Measurements from ENCODE around the gene ALDH1B1. TPM values are rescaled to one million over a fixed set of nuclear protein-coding genes. Genes with fewer than 3 reads are reported as not detected.
A peak's percentile ranks its signal among the peaks of the same experiment; 100 is the strongest.

ALDH1B1 gene
- total and polyA plus RNA-seq, 12 donors, result 4.4 to 46.8 (median 19.3) TPM

GRCh38 chr9:38431116-38431515 is 38.6 kb downstream of the ALDH1B1 start:
- TF ChIP-seq, protein P1, sequence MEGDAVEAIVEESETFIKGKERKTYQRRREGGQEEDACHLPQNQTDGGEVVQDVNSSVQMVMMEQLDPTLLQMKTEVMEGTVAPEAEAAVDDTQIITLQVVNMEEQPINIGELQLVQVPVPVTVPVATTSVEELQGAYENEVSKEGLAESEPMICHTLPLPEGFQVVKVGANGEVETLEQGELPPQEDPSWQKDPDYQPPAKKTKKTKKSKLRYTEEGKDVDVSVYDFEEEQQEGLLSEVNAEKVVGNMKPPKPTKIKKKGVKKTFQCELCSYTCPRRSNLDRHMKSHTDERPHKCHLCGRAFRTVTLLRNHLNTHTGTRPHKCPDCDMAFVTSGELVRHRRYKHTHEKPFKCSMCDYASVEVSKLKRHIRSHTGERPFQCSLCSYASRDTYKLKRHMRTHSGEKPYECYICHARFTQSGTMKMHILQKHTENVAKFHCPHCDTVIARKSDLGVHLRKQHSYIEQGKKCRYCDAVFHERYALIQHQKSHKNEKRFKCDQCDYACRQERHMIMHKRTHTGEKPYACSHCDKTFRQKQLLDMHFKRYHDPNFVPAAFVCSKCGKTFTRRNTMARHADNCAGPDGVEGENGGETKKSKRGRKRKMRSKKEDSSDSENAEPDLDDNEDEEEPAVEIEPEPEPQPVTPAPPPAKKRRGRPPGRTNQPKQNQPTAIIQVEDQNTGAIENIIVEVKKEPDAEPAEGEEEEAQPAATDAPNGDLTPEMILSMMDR (IDR thresholded peaks at IDR 0.05), result no peak
- TF ChIP-seq POLR2A (IDR thresholded peaks at IDR 0.05), result no peak
- no peaks in the 10 kb centered on the region for H3K36me3 ChIP-seq (replicated peaks in 1 of 2)
- 63 to 88% (median 69%) methylated on average over 4 of the region's 4 CpGs for WGBS, 4 donors

GRCh38 chr9:38432922-38433510 is 40.5 kb downstream of the ALDH1B1 start:
- DNase-seq, result peak in 1 of 7 donors; percentile 18
- WGBS, 4 donors, result 0 to 32% (median 12%) methylated on average over 2 to 3 of the region's 3 CpGs
- Histone ChIP-seq H3K27me3 (no peaks in the 10 kb centered on the region), H3K36me3 (replicated peaks in 1 of 2) (no peaks in the 10 kb centered on the region), H3K27ac (no peak overlapping the region), H3K4me1 (replicated peaks in 1 of 2) (no peaks in the 10 kb centered on the region), H3K4me3 (no peak overlapping the region), H3K9me3 (replicated peaks in 1 of 3) (no peaks in the 10 kb centered on the region)
- TF ChIP-seq, protein P1 (IDR thresholded peaks at IDR 0.05), result peak; percentile 47 to 63 (median 56)
- no peak for TF ChIP-seq POLR2A (IDR thresholded peaks at IDR 0.05)
- intact Hi-C loops (cut with DNase I), result loop anchor here in 1 of 2 donors (10.0 kb wide), 1 partner anchor 58 kb away; no protein-coding TSS in a partner anchor

More at GRCh38 chr9:38431116-38431515, 38.6 kb downstream of the ALDH1B1 start:
- no peaks in the 10 kb centered on the region for H3K4me1 ChIP-seq (replicated peaks in 1 of 2)
- no peak overlapping the region for H3K4me3 ChIP-seq
- no peaks in the 10 kb centered on the region for H3K27me3 ChIP-seq
- intact Hi-C loops (cut with DNase I), result loop anchor here in 1 of 2 donors (10.0 kb wide), 1 partner anchor 56 kb away; no protein-coding TSS in a partner anchor
- no peak overlapping the region for H3K27ac ChIP-seq
- no peaks in the 10 kb centered on the region for H3K9me3 ChIP-seq (replicated peaks in 1 of 3)
- DNase-seq, result no peak

- no peak overlapping the region for H3K4me3 ChIP-seq
- 62 to 74% (median 72%) methylated on average over 3 of the region's 3 CpGs for WGBS, 4 donors
- no peaks in the 10 kb centered on the region for H3K4me1 ChIP-seq (replicated peaks in 1 of 2)
- intact Hi-C loops (cut with DNase I), result loop anchor here in 1 of 2 donors (10.0 kb wide), 1 partner anchor 60 kb away; no protein-coding TSS in a partner anchor
- H3K36me3 ChIP-seq (replicated peaks in 1 of 2), result no peaks in the 10 kb centered on the region
- H3K27ac ChIP-seq, result no peak overlapping the region
- TF ChIP-seq, protein P1 (IDR thresholded peaks at IDR 0.05), result no peak
- TF ChIP-seq POLR2A (IDR thresholded peaks at IDR 0.05), result no peak
- DNase-seq, result no peak
- H3K9me3 ChIP-seq (replicated peaks in 1 of 3), result no peaks in the 10 kb centered on the region
- no peaks in the 10 kb centered on the region for H3K27me3 ChIP-seq
Observed at GRCh38 chr9:38434365-38434764, 41.9 kb downstream of the ALDH1B1 start.

DNA sequence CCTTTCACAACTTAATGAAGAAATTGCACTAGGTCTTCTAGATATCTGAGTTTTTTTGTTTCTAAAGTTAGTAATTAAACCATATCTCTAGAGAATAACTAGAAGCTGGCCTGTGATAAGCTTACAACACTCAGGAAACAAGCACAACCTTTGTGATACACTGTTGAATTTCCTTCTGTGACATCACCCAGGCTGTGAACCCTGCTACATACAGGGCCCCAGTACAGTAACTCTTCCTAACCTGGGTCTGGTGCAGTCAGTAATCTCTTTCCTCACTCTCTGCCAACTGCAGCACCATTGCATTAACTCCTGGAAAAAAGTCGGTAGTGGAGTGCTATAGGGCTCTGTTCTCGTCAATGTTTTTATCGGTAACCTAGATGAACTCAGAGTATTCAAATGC is 42.4 kb downstream of the ALDH1B1 start:
- H3K27me3 ChIP-seq, result no peaks in the 10 kb centered on the region
- no peak overlapping the region for H3K4me3 ChIP-seq
- no peaks in the 10 kb centered on the region for H3K4me1 ChIP-seq (replicated peaks in 1 of 2)
- no peak for DNase-seq
- no peaks in the 10 kb centered on the region for H3K9me3 ChIP-seq (replicated peaks in 1 of 3)
- TF ChIP-seq POLR2A (IDR thresholded peaks at IDR 0.05), result no peak
- TF ChIP-seq, protein P1 (IDR thresholded peaks at IDR 0.05), result no peak
- H3K36me3 ChIP-seq (replicated peaks in 1 of 2), result no peaks in the 10 kb centered on the region
- no peak overlapping the region for H3K27ac ChIP-seq
- WGBS, 4 donors, result 85 to 91% (median 90%) methylated on average over 3 of the region's 3 CpGs
- intact Hi-C loops (cut with DNase I), result loop anchor here in 1 of 2 donors (10.0 kb wide), 1 partner anchor 60 kb away; no protein-coding TSS in a partner anchor
